Activated T-cell treated with anti-CD3 and anti-CD28 coated beads, Interleukin-2, amount 50 U/mL, for 1 hour (primary cell): ENCODE measurements around the gene PITPNC1.
"Not testable (repeated sequence)": the region's sequence is repeated elsewhere in the genome, so short reads cannot be mapped to it uniquely, and the experiment has no call there.

ENCODE experiments used
- DNase-seq: peaks from one replicate; pipeline ENCODE4 v3.0.0-alpha.2; 2020

The PITPNC1 gene

GRCh38 chr17:67633751-67634211 lies 256.7 kb downstream of the PITPNC1 start:
- no peak for DNase-seq

- no peak for DNase-seq
These were observed 258.6 kb downstream of the PITPNC1 start for GRCh38 chr17:67635681-67636080.

GRCh38 chr17:67636312-67636711 lies 259.2 kb downstream of the PITPNC1 start:
- no peak for DNase-seq

DNA sequence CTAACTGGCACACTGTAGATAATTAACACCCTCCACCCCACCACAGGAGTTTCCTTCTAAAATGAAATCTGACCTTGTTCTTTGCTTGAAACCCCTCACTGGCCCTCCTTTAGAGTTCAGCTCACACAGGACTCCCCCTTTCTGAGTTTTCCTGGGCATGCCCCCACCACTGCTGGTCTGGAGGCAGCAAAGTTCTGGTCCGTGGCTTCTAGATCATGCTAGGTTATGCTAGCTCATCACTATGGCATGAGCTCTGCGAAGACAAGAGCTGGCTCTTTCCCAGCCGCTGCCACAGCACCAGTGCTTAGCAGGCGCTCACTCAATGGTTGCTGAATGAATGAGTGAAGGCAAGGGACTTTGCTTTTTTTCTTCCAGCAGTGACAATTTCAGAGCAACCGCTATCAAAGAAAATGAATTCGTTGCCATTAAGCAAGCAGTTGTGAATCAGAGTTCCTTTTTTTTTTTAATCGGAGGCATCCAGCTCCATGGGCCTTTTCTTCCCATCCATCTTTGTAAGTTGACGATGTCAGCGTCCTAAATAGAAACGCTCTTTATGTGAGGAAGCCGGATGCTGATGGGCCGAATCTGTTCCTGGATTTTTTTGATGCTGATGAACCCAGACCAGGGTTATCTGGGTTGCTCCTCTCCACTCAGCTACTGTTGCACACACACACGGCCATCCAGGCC lies 259.9 kb downstream of the PITPNC1 start:
- no peak for DNase-seq

DNA sequence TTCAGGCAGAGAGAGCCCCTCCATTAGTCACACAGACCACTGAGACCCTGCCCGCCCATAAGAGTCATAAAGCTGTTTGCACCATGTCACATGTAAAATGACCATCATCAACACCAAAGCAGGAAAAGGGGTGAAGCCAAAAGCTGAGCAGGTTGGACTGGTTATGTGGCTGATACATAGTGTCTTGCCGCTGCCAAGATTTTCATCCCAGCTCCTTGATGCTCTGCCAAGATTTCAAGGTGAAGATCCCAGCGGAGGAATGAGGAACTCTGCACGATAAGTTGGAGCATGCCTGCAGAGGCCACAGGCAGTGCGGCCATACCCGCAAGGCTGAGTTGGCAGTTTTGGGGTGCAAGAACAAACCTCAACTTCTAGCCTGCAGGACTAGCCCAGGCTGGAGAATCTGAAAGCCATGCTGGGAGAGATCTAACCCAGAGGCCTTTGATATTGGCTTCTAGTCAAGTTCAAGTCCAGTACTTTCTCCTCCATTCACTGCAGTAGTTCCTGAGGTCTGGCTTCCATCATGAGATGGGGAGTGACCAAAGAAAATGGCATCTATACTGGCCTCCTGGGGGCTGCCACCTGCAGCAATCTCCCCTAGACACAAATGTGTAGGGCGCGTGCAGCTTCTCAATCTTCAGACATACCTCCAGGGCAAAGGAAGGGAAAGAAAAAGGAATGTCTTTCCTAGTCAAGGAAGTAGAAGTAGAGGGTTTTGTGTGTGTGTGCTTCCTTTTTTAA lies 261.0 kb downstream of the PITPNC1 start:
- no peak for DNase-seq

DNA sequence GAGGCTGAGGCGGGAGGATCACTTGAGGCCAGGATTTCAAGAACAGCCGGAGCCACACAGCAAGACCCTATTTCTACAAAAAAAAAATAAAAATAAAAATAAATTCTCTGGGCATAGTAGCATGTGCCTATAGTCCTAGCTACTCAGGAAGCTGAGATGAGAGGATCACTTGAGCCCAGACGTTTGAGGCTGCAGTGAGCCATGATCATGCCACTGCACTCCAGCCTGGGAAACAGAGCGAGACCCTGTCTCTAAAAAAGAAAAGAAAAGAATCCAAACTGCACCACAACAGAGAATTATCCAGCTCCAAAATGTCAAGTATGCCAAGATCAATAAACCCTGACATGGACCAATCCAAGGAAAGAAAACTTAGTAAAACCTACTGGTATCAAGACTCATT lies 261.8 kb downstream of the PITPNC1 start:
- DNase-seq: no peak

GRCh38 chr17:67639555-67639954 lies 262.5 kb downstream of the PITPNC1 start:
- DNase-seq: no peak

GRCh38 chr17:67639979-67640378 lies 262.9 kb downstream of the PITPNC1 start:
- no peak for DNase-seq

GRCh38 chr17:67642488-67642887 lies 265.4 kb downstream of the PITPNC1 start:
- no peak for DNase-seq

GRCh38 chr17:67644061-67644460 lies 267.0 kb downstream of the PITPNC1 start:
- DNase-seq: no peak

DNA sequence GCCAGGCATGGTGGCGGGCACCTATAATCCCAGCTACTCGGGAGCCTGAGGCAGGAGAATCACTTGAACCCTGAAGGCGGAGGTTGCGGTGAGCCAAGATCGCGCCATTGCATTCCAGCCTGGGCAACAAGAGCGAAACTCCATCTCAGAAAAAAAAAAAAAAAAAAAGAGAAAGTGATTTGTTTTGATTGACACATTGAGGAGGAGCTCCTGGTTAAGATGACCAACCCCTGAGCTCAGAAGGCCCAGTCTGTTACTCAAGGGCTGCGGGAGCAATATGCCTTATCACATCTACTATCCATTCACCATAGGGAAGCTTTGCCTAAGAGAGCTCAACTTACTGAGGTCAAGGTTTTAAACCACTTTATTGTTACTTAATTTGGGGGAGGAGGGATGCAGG lies 268.1 kb downstream of the PITPNC1 start:
- not testable (repeated sequence) for DNase-seq

DNA sequence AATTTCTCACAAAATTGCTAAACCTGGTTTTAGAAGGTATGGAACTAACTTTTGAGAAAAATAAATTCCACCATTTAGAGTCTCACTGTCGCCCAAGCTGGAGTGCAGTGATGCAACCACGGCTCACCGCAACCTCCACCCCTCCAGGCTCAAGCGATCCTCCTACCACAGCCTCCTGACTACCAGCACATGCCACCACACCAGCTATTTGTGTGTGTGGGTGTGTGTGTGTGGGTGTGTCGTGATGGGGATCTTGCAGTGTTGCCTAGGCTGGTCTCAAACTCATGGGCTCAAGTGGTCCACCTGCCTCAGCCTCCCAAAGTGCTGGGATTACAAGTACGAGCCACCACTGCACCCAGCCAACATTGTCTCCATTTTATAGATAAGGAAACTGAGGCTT lies 269.4 kb downstream of the PITPNC1 start:
- no peak for DNase-seq

- no peak for DNase-seq
These were observed 270.4 kb downstream of the PITPNC1 start for GRCh38 chr17:67647482-67647881.

DNA sequence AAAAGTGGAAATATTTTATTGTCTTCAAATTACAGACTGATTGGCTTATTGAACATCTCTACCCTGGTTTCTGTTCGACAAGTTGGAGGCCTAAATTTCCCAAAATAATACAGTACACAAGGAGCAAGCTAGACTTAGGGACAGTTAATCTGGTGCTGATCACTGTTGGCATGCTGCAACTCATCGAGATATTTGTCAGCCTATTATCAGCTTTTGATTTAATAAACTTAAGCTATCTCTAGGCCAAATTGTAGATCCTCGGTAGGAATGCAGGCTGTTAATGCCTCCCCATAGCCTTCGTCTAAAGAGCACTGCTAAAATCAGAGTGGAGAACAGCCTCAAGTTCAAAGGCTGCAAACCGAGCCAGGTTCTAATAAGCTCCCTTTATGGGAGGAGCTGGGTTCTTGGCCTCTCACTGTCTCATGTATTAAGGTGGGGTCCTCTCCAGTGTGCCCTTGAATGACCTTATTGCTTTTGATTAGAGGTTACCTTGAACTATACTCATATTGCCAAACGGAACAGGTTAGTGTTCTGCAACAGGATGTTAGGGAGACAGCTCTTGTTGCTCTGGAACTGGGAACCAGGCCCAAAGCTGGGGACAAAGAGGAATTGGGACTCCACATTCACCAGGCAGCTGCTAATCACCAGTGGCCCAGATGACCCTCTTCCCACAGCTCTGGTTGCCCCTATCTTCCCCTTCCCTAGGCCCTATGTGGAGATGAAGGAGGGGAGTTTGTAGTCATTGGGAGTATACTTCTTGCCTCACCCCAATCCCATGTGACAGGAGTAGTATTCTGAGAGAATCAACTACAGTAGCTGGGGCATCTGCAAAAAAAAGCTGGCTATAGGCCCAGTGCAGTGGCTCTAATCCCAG lies 271.2 kb downstream of the PITPNC1 start:
- DNase-seq: no peak

DNA sequence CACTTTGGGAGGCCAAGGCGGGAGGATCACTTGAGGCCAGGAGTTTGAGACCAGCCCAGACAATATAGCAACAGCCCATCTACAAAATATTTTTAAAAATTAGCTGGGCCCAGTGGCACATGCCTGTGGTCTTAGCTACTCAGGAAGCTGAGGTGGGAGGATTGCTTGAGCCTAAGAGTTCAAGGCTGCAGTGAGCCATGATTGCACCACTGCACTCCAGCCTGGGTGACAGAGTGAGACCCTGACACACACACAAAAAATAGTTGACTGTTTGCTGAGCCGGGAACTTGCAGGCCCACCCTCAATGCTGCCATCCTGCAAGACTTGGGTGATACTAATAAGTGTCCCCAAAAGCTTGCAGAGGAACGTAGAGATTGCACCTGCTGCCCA lies 271.8 kb downstream of the PITPNC1 start:
- DNase-seq: not testable (repeated sequence)

- DNase-seq: no peak
These were observed 272.8 kb downstream of the PITPNC1 start for GRCh38 chr17:67649891-67650290.

DNA sequence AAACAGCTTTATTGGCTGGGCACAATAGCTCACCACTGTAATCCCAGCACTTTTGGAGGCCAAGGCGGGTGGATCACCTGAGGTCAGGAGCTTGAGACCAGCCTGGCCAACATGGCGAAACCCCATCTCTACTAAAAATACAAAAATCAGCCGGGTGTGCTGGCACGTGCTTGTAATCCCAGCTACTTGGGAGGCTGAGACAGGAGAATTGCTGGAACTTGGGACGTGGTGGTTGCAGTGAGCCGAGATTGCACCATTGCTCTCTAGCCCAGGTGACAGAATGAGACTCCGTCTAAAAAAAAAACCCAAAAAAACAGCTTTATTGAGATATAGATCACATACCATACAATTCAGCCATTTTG lies 274.1 kb downstream of the PITPNC1 start:
- not testable (repeated sequence) for DNase-seq

DNA sequence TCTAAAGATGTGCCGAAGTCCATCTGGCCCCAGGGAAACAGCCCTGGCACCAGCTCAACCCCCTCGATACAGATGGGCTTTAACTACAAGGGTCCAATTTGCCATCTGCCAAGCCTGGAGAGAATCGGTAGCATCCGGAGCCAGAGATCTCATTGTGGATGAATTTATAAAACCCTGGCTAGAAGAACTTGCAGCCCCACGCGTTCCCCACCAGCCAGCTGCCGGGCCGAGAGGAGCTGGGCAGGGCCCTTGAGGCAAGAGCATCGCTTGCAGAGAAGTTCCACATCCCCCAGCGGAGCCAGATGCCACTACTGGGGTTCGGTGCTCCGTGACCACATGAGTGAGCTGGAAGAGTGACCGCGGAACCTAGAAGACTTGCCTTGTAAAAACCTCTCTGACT lies 275.4 kb downstream of the PITPNC1 start:
- DNase-seq: no peak

- DNase-seq: no peak
These were observed 278.5 kb downstream of the PITPNC1 start for GRCh38 chr17:67655478-67656148.

DNA sequence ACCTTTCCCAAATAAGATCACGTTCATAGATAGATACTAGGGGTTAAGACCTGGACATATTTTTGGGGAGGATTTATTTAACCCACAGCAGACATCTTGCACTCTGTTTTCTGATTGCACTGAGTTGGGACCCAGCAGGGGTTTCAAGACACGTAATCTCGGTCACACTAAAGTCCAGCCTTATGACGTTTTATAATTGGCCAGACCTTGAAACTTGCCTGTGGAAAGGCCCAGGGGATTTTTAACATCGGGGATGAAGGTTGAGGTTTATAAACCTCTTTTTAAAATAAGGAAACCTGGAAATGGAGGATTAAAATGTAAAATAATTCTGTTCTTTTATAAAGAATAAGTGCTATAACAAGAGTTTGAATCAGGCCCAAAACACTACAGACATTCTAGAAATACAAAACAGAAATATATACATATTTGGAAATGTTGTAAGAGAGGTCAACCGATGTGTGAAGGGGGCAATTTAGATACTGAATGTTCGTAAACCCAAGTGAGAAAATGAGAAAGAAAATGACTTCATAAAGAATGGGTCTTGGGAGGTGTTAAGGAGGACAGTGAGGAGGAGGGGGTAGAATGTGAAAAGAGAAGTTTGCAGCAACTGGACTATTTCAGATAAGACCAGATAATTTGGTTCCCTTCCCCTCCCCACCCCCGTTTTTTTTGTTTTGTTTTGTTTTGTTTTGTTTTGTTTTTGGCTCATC lies 279.6 kb downstream of the PITPNC1 start:
- DNase-seq: no peak

DNA sequence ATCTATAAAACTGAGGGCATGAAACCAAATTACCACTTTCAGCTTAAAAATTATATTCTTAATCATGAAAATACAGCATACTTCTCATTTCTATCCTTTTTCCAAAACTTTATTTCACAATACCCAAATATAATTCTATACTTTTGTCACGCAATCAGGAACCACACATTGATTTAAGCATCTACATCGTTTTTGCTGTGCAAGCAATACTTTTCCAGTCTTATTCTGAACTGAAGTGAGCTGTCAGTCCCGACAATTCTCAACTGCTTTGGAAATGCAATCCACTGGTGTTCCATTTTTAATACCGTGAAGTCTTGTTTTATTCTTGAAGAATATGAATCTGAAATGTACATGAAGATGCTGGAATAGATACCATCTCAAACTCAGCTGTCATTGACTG lies 280.5 kb downstream of the PITPNC1 start:
- no peak for DNase-seq

- no peak for DNase-seq
These were observed 281.2 kb downstream of the PITPNC1 start for GRCh38 chr17:67658265-67658664.
